ENCODE data around the gene KCND2. TPM values are rescaled to one million over a fixed set of nuclear protein-coding genes. Genes with fewer than 3 reads are reported as not detected.

KCND2 gene
- total and polyA plus RNA-seq, 2 of the 8 experiments (the other 6 are each of a cell fraction or from before 2014, with no cell fraction given), result 4.6 to 7.7 TPM

GRCh38 chr7:120582916-120583315, 309.9 kb downstream of the KCND2 start (continued):
- TF ChIP-seq CHD7 (IDR thresholded peaks at IDR 0.05; ENCODE audit: insufficient replicate concordance, low read length) (no peak), POLR2AphosphoS5 (IDR thresholded peaks at IDR 0.05; ENCODE audit: low read depth, low read length) (no peak), SRF (IDR thresholded peaks at IDR 0.05; ENCODE audit: low read depth, low read length) (no peak), KDM4A (IDR thresholded peaks at IDR 0.05; ENCODE audit: low read depth, low read length, severe bottlenecking) (no peak), HDAC6 (IDR thresholded peaks at IDR 0.05; ENCODE audit: low read depth, low read length) (no peak), CBX8 (IDR thresholded peaks at IDR 0.05; ENCODE audit: borderline replicate concordance, low read depth, low read length) (no peak), YY1 (IDR thresholded peaks at IDR 0.05; ENCODE audit: low read depth, low read length) (no peak), TBP (IDR thresholded peaks at IDR 0.05; ENCODE audit: low read depth, low read length) (no peak), POU5F1 (IDR thresholded peaks at IDR 0.05; ENCODE audit: low read depth, low read length) (no peak), TEAD4 (IDR thresholded peaks at IDR 0.05; ENCODE audit: low read depth, low read length) (no peak)
- TF ChIP-seq, protein P1, sequence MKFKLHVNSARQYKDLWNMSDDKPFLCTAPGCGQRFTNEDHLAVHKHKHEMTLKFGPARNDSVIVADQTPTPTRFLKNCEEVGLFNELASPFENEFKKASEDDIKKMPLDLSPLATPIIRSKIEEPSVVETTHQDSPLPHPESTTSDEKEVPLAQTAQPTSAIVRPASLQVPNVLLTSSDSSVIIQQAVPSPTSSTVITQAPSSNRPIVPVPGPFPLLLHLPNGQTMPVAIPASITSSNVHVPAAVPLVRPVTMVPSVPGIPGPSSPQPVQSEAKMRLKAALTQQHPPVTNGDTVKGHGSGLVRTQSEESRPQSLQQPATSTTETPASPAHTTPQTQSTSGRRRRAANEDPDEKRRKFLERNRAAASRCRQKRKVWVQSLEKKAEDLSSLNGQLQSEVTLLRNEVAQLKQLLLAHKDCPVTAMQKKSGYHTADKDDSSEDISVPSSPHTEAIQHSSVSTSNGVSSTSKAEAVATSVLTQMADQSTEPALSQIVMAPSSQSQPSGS (IDR thresholded peaks at IDR 0.05; ENCODE audit: low read length), result no peak
